CD4-positive, alpha-beta T cell (primary cell): ENCODE results near the gene ARL2BP. TPM values are rescaled to one million over a fixed set of nuclear protein-coding genes. Genes with fewer than 3 reads are reported as not detected.

Experiments
- ATAC-seq: fragments of 200-7000 bp; cut with Tn5 transposase; one replicate; pipeline ENCODE4 v1.10.0; 2022; ENCODE audit warnings: mild to moderate bottlenecking; ENCODE audit not compliant: poor library complexity
- CTCF ChIA-PET: fragments of 350-600 bp; sonication (Branson Sonifier 250); formaldehyde crosslinking; loops from one replicate; lab custom pipeline; 2021; ENCODE audit warnings: antibody characterized with exemption, inconsistent platforms; lab: Charles Lee
- POLR2A ChIA-PET: fragments of 350-600 bp; sonication (Branson Sonifier 250); formaldehyde crosslinking; loops from one replicate; lab custom pipeline; 2021; ENCODE audit warnings: antibody characterized with exemption, inconsistent platforms; lab: Charles Lee
- DNase-seq, 14 experiments: peaks; one replicate each; pipeline ENCODE4 v3.0.0-alpha.2; 2013 to 2020; ENCODE audit warnings: mixed read lengths in 2 of 14
- H3K27ac ChIP-seq, 2 donors: one replicate each; pipeline versions ENCODE4 v1.5.1 to v1.7.0; 2013; ENCODE audit warnings: low read length in 2 of 2, low read depth in 1 of 2, mild to moderate bottlenecking in 1 of 2
- H3K27me3 ChIP-seq, 2 experiments: 1 replicate in 1 of 2; 2 replicates in 1 of 2; pipeline versions ENCODE4 v1.6.1 to v1.7.0; 2013; ENCODE audit warnings: low read length in 2 of 2, control low read depth in 1 of 2, mild to moderate bottlenecking in 1 of 2, moderate library complexity in 1 of 2; ENCODE audit not compliant: insufficient read depth in 2 of 2, control insufficient read depth in 1 of 2
- H3K36me3 ChIP-seq: one replicate; pipeline ENCODE4 v1.6.1; 2013; ENCODE audit warnings: low read length, control low read depth; ENCODE audit not compliant: insufficient read depth
- H3K4me1 ChIP-seq: one replicate; pipeline ENCODE4 v1.6.1; 2013; ENCODE audit warnings: low read length, control low read depth; ENCODE audit not compliant: insufficient read depth
- H3K4me3 ChIP-seq: one replicate; pipeline ENCODE4 v1.5.1; 2013; ENCODE audit warnings: mild to moderate bottlenecking, low read length, moderate library complexity
- H3K9me3 ChIP-seq, 2 experiments: 1 replicate in 1 of 2; 2 replicates in 1 of 2; pipeline versions ENCODE4 v1.6.1 to v1.7.0; 2013; ENCODE audit warnings: low read length in 2 of 2, mild to moderate bottlenecking in 2 of 2, control low read depth in 1 of 2, moderate library complexity in 1 of 2; ENCODE audit not compliant: control insufficient read depth in 1 of 2, insufficient read depth in 1 of 2
- H3K27ac Mint-ChIP-seq: one replicate; pipeline ENCODE4 v1.8.0; 2020; ENCODE audit warnings: mixed read lengths
- H3K27me3 Mint-ChIP-seq: one replicate; pipeline ENCODE4 v1.8.0; 2021; ENCODE audit warnings: mixed read lengths
- H3K36me3 Mint-ChIP-seq: one replicate; pipeline ENCODE4 v1.8.0; 2021; ENCODE audit warnings: low read depth, mixed read lengths
- H3K4me1 Mint-ChIP-seq: one replicate; pipeline ENCODE4 v1.8.0; 2021; ENCODE audit warnings: low read depth, mixed read lengths
- H3K4me3 Mint-ChIP-seq: one replicate; pipeline ENCODE4 v1.8.0; 2020; ENCODE audit warnings: mild to moderate bottlenecking, mixed read lengths
- H3K9me3 Mint-ChIP-seq: one replicate; pipeline ENCODE4 v1.8.0; 2020; ENCODE audit warnings: mixed read lengths
- intact Hi-C, 2 experiments: fragments of 100-400 bp; cut with DNase I in 1 of 2; cut with micrococcal nuclease in 1 of 2; formaldehyde crosslinking; loops; one replicate each; pipeline versions ENCODE4 v1.15.1 to v1.9.0; 2023 to 2025; cut with DNase I, micrococcal nuclease
- total RNA-seq, 174 experiments: library from RNA in 2 of 174; stranded (reverse) in 2 of 174; gene quantifications; one replicate each; pipeline ENCODE4 v1.2.3 and lab custom pipeline; 2021 to 2026
- TF ChIP-seq, protein P1 (sequence below): fragments of 200-600 bp; IDR thresholded peaks from one replicate; pipeline ENCODE4 v1.8.0; 2022; ENCODE audit warnings: antibody characterized with exemption, mild to moderate bottlenecking

The ARL2BP gene
- total RNA-seq, 2 experiments from 2014 or later, result 32.4 to 35.6 TPM

DNA sequence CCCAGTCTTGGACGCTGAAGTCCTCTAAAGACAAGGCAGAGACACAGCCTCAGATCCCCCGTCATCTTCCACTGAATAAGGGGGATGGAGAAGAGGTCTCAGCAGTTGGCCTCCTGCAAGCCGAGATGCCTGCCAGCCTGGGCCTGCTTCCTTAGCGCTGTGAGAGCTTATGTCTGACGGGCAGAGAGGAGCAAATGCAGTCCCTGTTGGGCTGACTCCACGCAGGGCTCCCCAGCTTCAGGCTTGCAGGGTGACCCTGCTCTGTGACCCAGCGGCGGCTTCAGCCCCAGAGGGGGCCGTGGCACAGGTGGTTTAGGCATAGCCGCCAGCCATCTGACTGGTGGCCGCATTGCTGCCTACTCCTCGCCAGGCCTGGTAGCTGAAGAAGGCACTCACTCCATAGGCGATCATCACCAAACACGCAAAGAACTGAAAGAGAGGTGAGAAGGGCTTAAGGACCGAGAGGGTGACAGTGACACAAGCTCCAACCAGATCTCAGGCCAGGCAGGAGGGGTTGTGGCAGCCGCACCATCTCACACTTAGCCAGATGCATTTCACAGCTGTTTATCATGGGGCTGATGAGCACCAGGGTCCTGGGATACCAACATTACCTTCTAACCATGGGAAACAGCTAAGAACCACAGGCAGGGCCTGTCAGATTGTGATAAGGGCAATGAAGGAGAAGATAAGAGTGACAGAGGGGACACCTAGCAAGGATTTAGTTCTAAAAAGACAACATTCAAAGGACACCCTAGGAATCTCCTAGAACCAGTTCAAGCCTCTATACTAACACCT, 11.7 kb downstream of the ARL2BP start:
- Mint-ChIP-seq H3K4me3 (no peak overlapping the region), H3K4me1 (peaks cover 11% of the 10 kb centered on the region), H3K27ac (no peak overlapping the region), H3K27me3 (no peaks in the 10 kb centered on the region), H3K9me3 (no peaks in the 10 kb centered on the region), H3K36me3 (peaks cover 49% of the 10 kb centered on the region)
- TF ChIP-seq, protein P1, sequence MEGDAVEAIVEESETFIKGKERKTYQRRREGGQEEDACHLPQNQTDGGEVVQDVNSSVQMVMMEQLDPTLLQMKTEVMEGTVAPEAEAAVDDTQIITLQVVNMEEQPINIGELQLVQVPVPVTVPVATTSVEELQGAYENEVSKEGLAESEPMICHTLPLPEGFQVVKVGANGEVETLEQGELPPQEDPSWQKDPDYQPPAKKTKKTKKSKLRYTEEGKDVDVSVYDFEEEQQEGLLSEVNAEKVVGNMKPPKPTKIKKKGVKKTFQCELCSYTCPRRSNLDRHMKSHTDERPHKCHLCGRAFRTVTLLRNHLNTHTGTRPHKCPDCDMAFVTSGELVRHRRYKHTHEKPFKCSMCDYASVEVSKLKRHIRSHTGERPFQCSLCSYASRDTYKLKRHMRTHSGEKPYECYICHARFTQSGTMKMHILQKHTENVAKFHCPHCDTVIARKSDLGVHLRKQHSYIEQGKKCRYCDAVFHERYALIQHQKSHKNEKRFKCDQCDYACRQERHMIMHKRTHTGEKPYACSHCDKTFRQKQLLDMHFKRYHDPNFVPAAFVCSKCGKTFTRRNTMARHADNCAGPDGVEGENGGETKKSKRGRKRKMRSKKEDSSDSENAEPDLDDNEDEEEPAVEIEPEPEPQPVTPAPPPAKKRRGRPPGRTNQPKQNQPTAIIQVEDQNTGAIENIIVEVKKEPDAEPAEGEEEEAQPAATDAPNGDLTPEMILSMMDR, result no peak
- Histone ChIP-seq H3K9me3 (no peaks in the 10 kb centered on the region), H3K4me1 (peaks cover 15% of the 10 kb centered on the region), H3K27ac (no peak overlapping the region), H3K27me3 (no peaks in the 10 kb centered on the region), H3K4me3 (no peak overlapping the region), H3K36me3 (peaks cover 33% of the 10 kb centered on the region)
- intact Hi-C loops, result no loop called here
- DNase-seq (no peak), ATAC-seq (no peak)
- ChIA-PET CTCF (no interaction called here), POLR2A (interaction anchor here (0.9 kb wide), 1 partner anchor 11 kb away, joined by 3 read pairs; the partner anchor contains the start of gene ARL2BP)

DNA sequence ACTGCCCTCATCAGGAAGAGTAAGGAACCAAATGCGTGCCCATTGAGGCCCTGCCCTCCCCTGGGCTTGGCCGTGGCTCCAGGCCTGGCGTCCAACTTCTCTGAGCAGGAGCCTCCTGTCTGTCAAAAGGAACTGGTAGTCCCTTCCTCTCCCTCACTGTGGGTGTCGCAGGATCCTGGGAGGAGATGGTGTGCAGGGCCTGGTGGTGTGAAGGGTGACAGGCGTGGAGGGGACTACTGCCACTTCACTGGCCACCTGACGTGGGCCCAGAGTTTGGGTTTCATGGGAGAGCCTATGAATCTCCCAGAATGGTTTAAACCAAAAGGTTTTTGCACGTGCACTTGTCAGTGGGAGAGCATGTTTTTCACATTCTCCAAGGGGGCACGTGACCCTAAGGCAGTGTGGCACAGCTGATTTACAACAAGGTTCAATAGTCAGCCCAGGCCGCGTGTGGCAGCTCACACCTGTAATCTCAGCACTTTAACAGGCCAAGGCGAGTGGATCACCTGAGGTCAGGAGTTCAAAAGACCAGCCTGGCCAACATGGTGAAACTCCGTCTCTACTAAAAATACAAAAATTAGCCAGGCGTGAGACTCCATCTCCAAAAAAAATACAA, 12.5 kb downstream of the ARL2BP start:
- Histone ChIP-seq H3K27me3 (no peaks in the 10 kb centered on the region), H3K9me3 (no peaks in the 10 kb centered on the region), H3K4me1 (peaks cover 15% of the 10 kb centered on the region), H3K36me3 (peaks cover 25% of the 10 kb centered on the region), H3K4me3 (no peak overlapping the region), H3K27ac (no peak overlapping the region)
- ChIA-PET CTCF (no interaction called here), POLR2A (interaction anchor here (0.9 kb wide), 1 partner anchor 12 kb away, joined by 3 read pairs; the partner anchor contains the start of gene ARL2BP)
- peaks cover 42% of the 10 kb centered on the region for H3K36me3 Mint-ChIP-seq
- no peaks in the 10 kb centered on the region for H3K9me3 Mint-ChIP-seq
- no peak overlapping the region for H3K27ac Mint-ChIP-seq
- no peaks in the 10 kb centered on the region for H3K27me3 Mint-ChIP-seq
- no peak for ATAC-seq
- intact Hi-C loops, result no loop called here
- TF ChIP-seq, protein P1, result no peak
- peaks cover 11% of the 10 kb centered on the region for H3K4me1 Mint-ChIP-seq
- DNase-seq, result no peak
- no peak overlapping the region for H3K4me3 Mint-ChIP-seq

- CTCF ChIA-PET, result no interaction called here
- POLR2A ChIA-PET, result no interaction called here
- Mint-ChIP-seq H3K36me3 (peaks cover 35% of the 10 kb centered on the region), H3K9me3 (no peaks in the 10 kb centered on the region), H3K4me1 (peaks cover 17% of the 10 kb centered on the region), H3K4me3 (no peak overlapping the region), H3K27ac (no peak overlapping the region), H3K27me3 (no peaks in the 10 kb centered on the region)
- ATAC-seq, result no peak
- no peaks in the 10 kb centered on the region for H3K27me3 ChIP-seq
- no peak overlapping the region for H3K27ac ChIP-seq
- TF ChIP-seq, protein P1, result no peak
- intact Hi-C loops, result no loop called here
- no peak for DNase-seq
- peaks cover 17% of the 10 kb centered on the region for H3K36me3 ChIP-seq
- H3K4me3 ChIP-seq, result no peak overlapping the region
- H3K9me3 ChIP-seq, result no peaks in the 10 kb centered on the region
- peaks cover 15% of the 10 kb centered on the region for H3K4me1 ChIP-seq
Measured at GRCh38 chr16:57258226-57258909, 13.3 kb downstream of the ARL2BP start.
